ENCODE measurements around the gene PTBP1. TPM values are rescaled to one million over a fixed set of nuclear protein-coding genes. Genes with fewer than 3 reads are reported as not detected.
A peak's percentile ranks its signal among the peaks of the same experiment; 100 is the strongest.

PTBP1 gene
- total and polyA plus RNA-seq, 2 of the 13 experiments (the other 11 are each of a cell fraction or from before 2014, with no cell fraction given) = 195 to 288 TPM

- TF ChIP-seq ZNF652 (CRISPR knock-in tag; IDR thresholded peaks at IDR 0.05; ENCODE audit: borderline replicate concordance, low read depth) (no peak), PHF20 (CRISPR knock-in tag; IDR thresholded peaks at IDR 0.05) (no peak), RARA (CRISPR knock-in tag; IDR thresholded peaks at IDR 0.05) (0 out of 2 replicates have a peak, but pooled peaks have one; percentile 24), RCOR2 (CRISPR knock-in tag; IDR thresholded peaks at IDR 0.05) (peak; percentile 19), FOXO4 (CRISPR knock-in tag; conservative IDR thresholded peaks at IDR 0.05) (0 out of 2 replicates have a peak, but pooled peaks have one; percentile 47)
These were observed 14.2 kb upstream of the PTBP1 start (continued) for GRCh38 chr19:782878-783668.

GRCh38 chr19:784541-784940 is 12.7 kb upstream of the PTBP1 start:
- intact Hi-C loops (cut with micrococcal nuclease; ENCODE audit: unreplicated experiment) (loop anchor here (10.0 kb wide), 1 partner anchor 210 kb away; no protein-coding TSS in a partner anchor), in situ Hi-C loops (cut with HindIII; ENCODE audit: extremely low pct_ligation_motif_present, low pct_unique_long_range_greater_than_20kb) (no loop called here)
- peak overlapping the region in 1 of 3 experiments; percentile 19; a peak in 1 of 6 replicates for H3K4me3 ChIP-seq (replicated peaks in 1 of 3; ENCODE audit: insufficient read depth in 1 of 3, low read depth in 2 of 3, low read length in 3 of 3)
- no peaks in the 10 kb centered on the region for H4K20me1 ChIP-seq (ENCODE audit: insufficient read depth, low read length)
- peak overlapping the region; percentile 26 for H3K27ac ChIP-seq (ENCODE audit: extremely low read length, insufficient read depth, low read length)
- no peak for ATAC-seq
- peaks cover 48% of the 10 kb centered on the region for H3K4me1 ChIP-seq (ENCODE audit: insufficient read depth, low read length)
- no peak overlapping the region for H3K9ac ChIP-seq (ENCODE audit: insufficient read depth, low read depth, low read length)
- no peak for FAIRE-seq
- no peaks in the 10 kb centered on the region for H3K36me3 ChIP-seq (replicated peaks in 1 of 2; ENCODE audit: control insufficient read depth in 1 of 2, insufficient read depth in 2 of 2, low read length in 2 of 2)
- 0 out of 2 replicates have a peak overlapping the region, but pooled peaks have one; percentile 24 for H3K4me2 ChIP-seq (ENCODE audit: low read depth, low read length)
- DNase-seq (ENCODE audit: low spot score) = no peak
- POLR2A ChIA-PET = interaction anchor here (0.7 to 1.3 kb wide), 3 partner anchors 11 to 235 kb away, joined by 3 to 6 read pairs (median 3); partner anchors contain the start of gene PTBP1
- H2AFZ ChIP-seq (ENCODE audit: low read length) = no peak overlapping the region
- BruUV-seq (replicated peaks) = no TSS peak
- 88% methylated on average over 13 of the region's 13 CpGs for WGBS (ENCODE audit: low lambda C conversion rate)
- peaks cover 5% of the 10 kb centered on the region for H3K79me2 ChIP-seq (ENCODE audit: insufficient read depth, low read length)
- no peaks in the 10 kb centered on the region for H3K9me3 ChIP-seq (ENCODE audit: low read length)
- CTCF ChIA-PET (ENCODE audit: low intra/inter-chr PET ratio, low total read pairs) = no interaction called here
- no peaks in the 10 kb centered on the region for H3K27me3 ChIP-seq (ENCODE audit: control insufficient read depth in 1 of 2, insufficient read depth in 2 of 2, low read length in 2 of 2)
- TF ChIP-seq KDM2A (CRISPR knock-in tag; IDR thresholded peaks at IDR 0.05; ENCODE audit: borderline replicate concordance, low read depth) (no peak), TEF (CRISPR knock-in tag; IDR thresholded peaks at IDR 0.05) (no peak), ZNF790 (CRISPR knock-in tag; IDR thresholded peaks at IDR 0.05; ENCODE audit: borderline replicate concordance) (no peak), HIC2 (CRISPR knock-in tag; IDR thresholded peaks at IDR 0.05; ENCODE audit: low read depth) (0 out of 2 replicates have a peak, but pooled peaks have one; percentile 60), JUND (CRISPR knock-in tag; IDR thresholded peaks at IDR 0.05) (no peak), HNRNPL (IDR thresholded peaks at IDR 0.05; ENCODE audit: low read depth, low read length) (0 out of 2 replicates have a peak, but pooled peaks have one; percentile 30), ZNF747 (CRISPR knock-in tag; IDR thresholded peaks at IDR 0.05; ENCODE audit: borderline replicate concordance) (no peak), ZBTB38 (CRISPR knock-in tag; IDR thresholded peaks at IDR 0.05) (peak; percentile 54; the same call in 1 of the 2 replicates), CERS6 (CRISPR knock-in tag; IDR thresholded peaks at IDR 0.05) (no peak)
